GM21390 (cell line): ENCODE measurements around the gene FGGY.
"Not testable (repeated sequence)": the region's sequence is repeated elsewhere in the genome, so short reads cannot be mapped to it uniquely, and the experiment has no call there.

ENCODE experiments used
- ATAC-seq: cut with Tn5 transposase; IDR thresholded peaks from one replicate; pipeline ENCODE4 v1.9.1; 2021; ENCODE audit not compliant: unreplicated experiment

FGGY gene

DNA sequence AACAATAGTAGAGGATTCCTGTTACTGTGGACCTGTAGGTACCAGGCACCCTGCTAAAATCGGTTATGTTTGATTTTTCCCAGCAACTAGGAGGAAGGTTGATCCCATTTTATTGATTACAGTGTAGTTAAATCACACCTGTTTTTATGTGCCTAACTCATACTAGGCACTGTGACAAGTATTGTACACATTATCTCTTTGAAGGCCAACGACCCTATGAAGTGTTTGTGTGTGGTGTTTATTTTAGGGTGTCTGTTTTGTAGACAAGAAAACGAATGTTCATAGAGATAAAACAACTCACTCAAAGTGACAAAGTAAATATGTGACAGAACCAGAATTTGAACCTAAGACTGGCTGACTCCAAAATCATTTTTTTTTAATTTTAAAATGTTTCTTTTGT, 49.5 kb downstream of the FGGY start:
- ATAC-seq = no peak

DNA sequence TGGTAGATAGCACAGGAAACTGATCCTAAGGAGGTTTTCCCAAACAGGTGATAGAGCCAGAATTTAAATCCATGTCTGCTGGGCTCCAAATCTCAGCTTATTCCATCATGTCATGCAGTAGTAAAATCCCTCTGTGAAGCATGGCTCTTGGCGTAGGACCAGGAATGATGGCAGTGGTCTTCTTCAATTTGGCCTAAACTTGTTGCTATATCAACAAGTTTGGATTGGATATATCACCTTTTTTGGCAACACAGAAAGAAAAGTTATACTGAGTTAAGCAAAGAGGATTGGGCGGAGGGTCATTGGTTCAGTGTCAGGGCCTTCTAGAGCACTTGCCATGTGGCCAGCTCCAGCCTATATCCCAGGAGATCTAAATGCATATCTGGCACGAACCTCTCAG, 52.2 kb downstream of the FGGY start:
- ATAC-seq = no peak

DNA sequence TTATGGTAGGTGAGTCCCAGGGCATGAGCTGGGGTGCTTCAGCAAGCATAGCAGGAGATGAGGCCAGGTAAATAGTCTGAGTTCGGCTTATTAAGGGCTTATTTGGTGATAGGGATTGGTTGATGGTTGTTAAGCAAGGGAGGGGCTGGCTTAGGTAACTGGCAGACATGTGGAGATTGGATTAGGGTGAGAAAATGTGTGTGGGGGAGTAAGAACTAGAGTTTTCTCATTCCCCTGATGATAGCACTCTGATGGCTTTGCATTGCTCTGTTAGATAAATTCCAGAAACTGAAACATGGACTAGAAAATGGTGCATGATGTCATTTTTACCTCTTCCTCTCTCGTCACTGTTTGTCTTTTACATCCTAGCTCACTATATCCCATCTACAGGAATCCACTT, 53.6 kb downstream of the FGGY start:
- no peak for ATAC-seq

DNA sequence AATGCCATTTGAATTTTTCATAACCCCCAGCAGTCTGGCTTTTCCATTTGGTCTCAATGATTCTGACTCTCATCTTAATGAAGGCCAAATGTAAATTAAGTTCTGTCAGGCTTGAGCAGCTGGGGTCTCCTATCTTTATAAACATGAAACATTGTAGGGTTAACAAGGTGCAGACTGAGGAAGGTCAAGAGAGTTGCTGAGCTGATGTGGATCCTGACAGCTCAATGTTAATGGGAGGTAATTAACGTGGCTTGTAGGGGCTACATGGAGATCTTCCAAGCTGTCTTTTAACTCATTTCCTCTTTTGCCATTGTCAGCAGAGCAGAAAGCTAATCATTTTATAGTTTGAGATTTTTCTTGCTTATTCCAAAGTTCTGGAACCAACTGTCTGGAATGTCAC, 55.2 kb downstream of the FGGY start:
- no peak for ATAC-seq

DNA sequence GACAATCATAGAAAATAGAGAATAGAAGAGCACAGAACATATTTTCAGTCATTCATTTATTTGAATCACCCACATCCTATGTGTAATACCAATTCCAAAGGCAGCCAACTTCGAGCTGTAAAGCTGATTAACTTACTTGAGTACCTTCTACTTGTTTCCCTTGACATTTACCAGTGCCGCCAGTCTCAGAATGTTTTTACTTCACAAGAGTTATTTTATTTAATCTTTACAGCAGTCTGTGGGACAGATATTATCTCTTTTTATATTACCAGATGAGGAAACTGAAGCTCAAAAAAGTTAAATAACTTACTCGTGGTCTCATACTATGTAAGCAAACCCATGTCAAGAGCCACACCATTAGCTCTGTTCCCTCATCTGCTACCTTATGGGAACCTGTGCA, 56.6 kb downstream of the FGGY start:
- ATAC-seq = no peak

DNA sequence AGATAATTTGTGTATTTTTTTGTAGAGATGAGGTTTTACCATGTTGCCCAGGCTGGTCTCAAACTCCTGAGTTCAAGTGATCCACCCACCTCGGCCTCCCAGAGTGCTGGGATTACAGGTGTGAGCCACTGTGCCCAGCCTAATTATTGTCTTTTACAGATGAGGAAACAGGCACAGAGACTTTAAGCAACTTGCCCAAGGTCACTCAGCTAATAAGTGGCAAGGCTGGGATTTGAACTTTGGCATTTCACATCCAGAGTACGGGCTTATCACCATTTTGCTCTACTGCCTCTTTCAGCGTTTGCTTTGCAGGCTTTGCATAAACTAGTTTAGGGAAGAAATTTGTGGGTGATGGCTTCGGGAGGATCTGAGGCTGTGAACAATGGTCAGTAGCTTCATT, 57.3 kb downstream of the FGGY start:
- not testable (repeated sequence) for ATAC-seq

DNA sequence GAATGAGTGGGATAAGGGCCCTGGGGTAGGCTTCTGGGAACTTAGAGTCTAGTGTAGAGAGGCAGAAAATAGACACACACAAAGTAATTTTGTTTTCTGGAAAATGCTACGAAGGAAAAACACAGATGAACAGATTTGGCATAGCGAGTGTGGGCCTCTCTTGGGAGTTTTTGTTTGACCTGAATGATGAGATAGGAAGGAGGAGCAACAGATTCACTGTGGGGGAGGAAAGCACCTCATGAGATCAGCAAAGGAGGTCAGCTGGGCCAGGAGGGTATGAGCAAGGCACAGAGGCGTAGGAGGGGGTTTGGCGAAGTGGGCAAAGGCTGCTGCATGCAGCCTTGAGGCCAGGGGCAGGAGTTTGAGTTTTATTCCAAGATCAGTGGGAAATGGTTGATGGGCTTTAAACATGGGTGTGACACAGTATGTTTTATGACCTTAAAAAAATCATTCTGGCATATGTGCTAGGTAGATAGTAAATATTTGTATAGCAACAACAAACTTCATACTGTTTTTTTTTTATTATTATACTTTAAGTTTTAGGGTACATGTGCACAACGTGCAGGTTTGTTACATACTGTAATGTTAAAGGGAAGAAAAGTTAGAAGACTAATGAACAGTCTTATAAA, 57.9 kb downstream of the FGGY start:
- ATAC-seq = no peak

DNA sequence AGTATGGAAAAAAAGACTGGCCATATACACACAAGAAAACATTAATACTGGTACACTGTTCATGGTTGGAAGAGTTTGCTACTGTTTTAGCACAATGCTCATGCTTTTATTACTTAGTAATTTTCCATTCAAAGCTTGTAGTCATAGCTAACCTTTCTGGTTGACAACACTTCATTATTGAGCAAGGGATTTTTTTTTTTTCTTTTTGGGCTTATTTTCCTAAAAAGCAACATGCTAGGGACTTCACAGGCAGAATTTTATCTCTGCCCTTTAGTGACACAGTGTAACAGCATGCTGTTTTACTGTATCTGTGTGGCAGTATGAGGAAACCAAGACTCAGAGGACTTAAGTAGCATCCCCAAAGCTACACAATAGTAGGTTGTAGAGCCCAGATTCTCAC, 58.5 kb downstream of the FGGY start:
- ATAC-seq = peak; percentile 55

DNA sequence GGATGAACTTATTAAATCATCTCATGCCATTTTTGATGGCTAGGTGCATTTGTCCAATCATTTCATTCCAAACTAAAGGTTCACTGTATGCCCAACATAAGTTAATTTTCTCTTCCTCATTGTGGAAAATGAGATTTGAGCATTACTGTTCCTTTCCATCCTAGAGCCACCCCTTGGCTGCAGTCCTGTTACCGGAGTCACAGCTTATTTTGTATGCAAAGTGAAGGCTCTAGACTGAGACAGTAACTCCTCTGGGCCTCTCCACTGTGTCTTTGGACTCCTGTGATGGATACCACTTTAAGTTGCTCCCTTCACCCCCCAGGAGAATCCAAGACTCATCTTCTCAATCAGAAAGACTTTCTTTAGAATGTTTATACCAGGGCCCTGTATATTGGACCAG, 59.7 kb downstream of the FGGY start:
- no peak for ATAC-seq

DNA sequence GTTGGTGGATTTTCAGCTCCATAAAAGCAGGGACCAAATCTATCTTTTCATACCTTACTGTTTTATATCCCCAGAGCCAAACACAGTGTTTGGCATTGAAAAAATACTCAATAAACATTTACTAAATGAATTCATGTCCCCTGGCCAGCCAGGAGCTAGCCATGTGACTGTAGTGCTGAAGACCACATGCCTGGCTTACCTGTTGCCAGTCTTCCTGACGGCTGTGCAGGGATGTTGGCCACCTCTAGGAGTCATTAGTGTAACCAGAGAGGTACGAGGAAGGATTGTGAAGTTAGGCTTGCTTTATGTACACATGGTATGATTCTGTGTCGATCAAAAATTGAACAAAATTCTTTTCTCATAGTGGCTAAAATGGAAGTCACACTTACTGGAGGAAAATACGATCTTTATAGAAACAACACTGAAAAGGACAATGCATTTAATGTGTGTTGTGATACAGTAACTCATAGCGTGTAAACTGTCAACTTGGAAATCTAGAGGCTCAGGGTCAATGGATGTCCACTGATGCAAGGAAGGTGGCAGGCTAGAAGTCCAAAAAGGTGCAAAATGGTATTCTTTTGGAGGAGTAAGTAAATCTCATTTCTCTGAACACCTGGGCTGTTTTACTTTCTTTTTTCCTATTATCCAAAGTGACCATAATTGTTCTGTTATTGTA, 60.9 kb downstream of the FGGY start:
- ATAC-seq = no peak

DNA sequence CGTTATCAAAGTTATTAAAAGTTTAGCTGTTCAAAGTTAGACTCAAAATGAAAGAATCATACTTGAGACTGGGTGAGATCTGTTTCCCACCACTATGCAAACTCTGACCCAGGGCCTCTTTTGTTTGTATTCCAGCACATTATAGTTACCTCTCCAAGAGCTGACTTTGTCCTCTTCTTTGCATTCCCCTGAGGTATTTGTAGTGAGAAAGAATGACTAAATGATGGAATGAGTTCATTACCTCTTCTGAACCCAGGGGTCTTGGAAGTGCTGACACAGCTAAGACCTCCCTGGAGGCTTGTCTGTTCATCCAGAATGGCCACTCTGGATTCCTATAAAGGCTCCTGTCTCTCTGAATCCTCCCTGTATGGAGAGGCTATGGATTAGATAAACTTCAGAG, 62.4 kb downstream of the FGGY start:
- ATAC-seq = no peak

DNA sequence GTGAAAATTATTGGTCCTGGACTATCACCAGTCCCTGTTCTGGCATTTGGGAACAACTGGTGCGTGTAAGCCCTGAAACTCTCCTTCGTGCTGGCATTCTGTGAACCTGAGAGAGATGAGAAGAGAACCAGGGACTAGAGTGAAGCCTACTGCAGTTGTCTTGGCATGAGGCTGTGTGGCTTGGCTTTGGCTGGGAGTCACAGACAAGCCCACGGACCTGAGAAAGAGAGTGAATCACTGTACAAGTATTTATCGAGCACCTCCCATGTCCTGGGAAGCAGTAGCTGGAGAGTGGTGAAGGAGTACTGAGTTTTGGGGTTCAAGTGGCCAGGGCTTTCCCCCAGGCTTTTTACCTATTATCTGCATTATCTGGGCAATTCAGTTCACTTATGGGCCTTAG, 63.3 kb downstream of the FGGY start:
- ATAC-seq = no peak

DNA sequence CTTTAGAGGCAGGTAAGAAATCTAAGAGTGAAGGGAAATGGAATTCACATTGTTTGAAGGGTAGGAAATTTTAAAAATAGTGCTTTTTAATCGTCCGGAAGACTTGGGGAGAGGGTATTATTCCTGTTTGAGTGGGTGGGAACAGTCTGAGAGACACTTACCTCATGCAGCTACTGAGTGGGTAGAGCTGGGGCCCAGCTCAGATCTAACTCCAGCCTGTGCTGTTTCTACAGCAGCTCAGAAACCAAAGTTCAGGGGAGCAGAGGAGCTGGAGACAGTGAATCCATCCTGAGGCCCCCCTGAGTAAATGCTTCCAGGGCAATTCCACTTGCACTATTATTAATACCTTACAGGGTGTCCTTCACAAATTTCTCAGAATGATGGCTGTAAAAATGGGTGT, 63.8 kb downstream of the FGGY start:
- no peak for ATAC-seq

DNA sequence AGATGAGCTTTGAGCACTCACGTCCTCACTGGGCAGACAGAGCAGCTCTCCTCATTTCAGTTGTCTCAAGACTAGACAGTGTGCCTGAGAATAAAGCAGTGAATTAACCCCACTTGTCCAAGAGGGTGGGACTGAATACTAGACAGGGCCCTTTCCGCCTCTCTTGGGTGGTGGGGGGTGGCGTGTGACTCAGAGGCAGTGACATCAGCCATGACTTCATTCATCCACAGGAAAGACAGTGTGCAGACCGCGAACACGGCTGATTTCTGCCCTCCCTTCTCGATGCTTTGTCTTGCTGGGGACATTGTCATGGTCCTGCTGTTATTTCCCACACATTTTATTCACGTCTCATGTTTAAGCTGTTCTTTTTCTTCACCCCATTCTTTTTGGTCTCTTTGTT, 64.9 kb downstream of the FGGY start:
- no peak for ATAC-seq

DNA sequence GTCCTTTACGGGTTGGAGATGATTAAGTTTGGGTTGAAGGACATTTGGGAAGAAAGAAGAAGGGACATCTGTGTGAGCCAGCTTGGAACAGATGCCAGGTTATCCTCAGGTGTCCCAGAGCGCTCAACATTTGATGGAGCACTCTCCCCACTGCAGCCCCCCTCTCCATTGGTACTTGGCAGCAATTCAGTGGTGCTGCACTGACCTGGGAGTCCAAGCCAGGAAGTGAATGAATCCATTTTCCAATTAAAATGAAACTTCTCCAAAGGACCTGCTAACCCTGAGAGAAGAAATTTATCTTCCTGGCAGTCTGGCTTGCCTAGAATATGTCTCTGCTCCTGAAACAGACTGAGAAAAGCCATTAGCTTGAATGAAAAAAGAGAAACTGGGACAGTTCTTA, 67.1 kb downstream of the FGGY start:
- ATAC-seq = no peak

DNA sequence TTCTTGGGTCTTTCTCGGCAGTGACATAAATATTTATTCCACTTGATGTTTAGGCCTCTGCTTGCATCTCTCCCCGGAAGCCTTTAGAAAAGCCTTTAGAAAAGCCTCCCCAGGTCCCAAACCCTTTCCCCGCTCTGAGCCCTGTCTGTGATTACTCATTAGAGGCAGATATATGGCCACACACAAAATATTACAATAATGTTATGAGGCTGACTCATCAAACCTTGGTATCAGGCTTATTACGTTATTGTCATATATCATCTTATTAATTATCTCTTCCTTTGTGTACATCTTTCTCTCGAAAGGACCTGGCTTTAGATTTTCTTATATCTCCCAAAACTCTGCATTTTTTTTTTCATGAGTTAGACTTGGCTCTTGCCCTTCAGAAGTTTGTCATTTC, 69.5 kb downstream of the FGGY start:
- ATAC-seq = no peak

DNA sequence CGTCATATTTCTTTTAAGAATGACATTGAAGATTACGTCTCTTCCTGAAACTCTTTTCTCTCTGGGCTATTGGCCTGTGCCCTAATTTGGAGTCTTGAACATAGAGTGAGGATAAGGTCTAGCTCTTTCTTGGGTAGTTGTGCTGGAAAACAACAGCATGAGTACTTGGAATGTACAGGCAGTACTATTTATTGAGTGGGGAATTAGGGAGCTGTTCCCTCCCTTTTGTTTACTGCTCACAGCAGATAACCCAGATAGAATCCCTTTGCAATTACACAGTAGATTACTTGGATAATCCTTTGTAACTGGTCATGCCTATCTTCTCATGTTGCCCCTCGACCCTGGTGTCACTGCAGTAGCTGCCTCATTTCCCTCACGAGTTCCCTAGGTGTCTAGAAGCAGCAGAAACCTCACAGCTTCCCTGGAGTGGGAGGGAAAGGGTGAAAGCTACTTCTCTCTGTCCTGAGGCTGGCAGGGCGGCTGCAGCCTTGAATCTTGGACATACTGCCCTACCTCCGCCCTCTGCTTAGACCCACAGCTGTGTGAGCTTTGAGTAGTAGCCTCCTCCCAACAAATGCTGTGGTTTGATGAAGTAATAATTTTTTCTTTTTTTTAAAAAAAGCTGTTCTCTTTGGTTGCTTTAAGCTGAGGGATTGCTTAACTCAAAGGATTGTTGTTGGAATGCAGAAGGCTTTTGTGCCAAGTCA, 70.6 kb downstream of the FGGY start:
- no peak for ATAC-seq

DNA sequence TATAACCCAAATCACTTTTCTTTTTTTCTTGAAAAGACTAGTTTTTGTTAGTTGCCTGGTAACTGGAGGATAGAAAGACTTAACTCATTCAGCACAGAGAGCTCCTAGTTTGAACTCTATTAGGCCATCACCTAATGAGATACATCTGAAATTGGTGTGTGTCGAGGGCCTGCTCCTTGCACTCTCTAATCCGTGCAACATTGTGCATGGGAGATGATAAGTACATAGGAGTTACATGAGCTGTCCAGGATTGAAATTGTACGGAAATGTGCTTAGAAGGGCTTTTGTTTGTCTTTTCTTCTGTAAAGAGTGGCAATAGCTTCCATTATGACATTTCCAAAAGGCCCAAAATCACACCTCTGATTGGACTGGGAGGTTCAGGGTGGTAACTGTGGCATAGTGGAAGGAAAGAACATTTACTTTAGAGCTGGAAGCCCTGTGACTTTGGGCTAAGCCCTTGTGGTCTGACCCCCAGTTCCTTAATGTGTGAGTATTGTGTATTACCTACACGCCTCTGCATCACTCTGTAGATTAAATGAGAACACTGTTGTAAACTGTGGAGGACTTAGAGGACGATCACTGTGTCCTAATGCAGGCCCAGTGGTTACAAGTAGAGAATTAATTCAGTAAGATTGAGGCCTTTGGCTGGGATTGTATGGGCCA, 71.2 kb downstream of the FGGY start:
- ATAC-seq = no peak

DNA sequence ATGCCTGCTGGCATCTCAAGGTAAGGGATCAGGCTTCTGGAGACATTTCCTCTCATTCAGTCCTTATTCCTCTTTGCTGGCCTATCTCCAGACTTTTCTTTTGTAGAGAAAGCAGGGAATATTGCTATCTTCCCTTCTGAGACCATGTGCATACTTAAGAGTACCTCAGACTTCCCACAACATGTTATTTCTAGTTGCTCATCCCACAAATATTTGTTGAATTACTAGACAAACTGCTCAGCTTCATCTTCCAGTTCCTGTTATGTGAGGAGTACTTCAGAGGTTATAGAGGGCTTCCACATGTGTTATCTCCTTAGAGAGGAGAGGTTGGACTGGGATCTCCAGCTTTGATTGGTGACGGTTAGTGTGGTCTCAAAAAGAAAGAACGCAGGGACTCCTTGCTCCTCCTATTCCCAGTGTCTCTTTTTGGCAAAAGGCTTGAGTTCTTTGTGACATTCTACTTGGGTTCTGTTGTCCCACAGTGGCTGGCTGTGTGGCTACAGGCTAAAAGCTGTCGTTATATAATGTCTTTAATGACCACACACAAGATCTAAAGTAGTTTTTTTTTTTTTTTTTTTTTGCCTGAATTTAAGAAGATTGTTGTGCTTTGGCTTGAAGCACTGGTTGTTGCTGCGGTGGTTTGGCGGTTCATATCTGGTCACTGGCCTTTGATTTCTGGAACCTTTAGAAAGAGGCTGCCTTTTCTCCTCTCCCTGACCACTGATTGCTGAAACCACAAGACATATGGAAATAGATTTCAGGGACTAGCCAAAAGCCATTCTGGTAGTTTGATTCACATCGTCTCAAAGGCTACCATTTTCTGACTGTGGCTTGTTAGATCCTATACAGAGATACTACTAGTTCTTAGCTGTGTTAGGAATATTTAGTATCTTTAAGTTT, 78.7 kb downstream of the FGGY start:
- no peak for ATAC-seq

DNA sequence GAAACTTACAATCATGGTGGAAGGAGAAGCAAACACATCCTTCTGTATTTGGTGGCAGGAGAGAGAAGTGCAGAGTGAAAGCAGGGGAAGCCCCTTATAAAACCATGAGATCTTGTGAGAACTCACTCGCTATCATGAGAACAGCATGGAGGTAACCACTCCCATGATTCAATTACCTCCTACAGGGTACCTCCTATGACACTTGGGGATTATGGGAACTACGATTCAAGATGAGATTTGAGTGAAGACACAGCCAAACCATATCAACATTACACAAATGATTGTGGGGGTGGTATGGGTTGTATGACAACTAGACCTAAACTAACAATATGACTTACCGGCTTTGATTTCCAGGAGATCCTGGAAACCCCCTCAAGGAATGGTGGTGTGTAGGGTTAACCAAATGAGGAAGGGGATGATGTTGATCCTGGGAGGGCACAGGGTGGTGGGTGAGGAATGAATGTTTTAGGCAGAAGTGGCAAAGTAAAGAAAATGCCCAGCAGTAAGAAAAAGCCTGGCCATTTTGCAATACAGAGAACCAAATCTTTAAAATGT, 80.5 kb downstream of the FGGY start:
- ATAC-seq = no peak
